CD4-positive, alpha-beta T cell treated with Interferon gamma for 1 hour (primary cell): ENCODE measurements around the gene TRAF3IP1.
"Not testable (repeated sequence)": the region's sequence is repeated elsewhere in the genome, so short reads cannot be mapped to it uniquely, and the experiment has no call there.

Experiments
- DNase-seq: peaks from one replicate; pipeline ENCODE4 v3.0.0-alpha.2; 2020

Gene TRAF3IP1

DNA sequence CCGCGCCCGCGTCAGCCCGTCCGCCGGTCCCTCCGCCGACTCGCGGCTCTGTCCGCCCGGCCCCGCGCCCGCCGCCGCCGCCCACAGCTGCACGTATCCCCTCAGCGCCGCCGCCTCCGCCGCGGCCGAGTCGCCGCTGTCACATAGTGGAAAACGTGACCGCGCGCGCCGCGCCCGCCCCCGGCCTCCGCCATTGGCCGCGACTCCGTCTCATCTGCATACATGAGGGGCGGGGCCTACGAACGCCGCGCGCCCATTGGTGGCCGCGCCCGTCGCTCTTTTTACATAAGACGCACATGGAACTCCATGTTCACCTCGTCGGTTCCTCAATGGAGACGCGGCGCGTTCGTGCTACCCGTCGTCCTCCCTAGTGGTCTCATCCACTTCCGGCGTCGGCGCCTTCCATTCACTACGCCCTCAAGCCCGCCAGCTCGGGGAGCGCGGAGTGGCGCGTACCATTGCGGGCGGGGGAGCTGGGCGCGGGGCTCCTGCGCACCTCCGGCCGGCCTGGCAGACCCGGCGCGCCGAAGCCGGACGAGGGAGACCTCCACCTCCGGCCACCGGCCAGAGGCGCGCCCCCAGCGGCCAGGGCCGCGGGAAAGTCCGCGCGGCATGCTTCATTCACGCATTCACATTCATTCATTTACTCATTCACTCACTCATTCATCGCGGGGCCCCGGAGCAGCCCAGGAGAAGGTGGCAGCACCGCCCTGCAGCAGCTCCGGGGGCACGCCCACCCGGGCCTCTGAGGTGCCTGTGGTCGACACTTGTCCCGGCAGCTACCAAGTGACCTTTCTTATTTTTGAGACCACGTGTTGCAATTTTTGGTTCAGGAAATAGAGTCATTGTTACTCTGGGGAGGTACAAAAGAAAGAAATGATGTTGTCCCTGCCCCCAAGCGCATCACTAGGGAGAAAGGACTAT, 31.4 kb upstream of the TRAF3IP1 start:
- DNase-seq: peak; percentile 99

DNA sequence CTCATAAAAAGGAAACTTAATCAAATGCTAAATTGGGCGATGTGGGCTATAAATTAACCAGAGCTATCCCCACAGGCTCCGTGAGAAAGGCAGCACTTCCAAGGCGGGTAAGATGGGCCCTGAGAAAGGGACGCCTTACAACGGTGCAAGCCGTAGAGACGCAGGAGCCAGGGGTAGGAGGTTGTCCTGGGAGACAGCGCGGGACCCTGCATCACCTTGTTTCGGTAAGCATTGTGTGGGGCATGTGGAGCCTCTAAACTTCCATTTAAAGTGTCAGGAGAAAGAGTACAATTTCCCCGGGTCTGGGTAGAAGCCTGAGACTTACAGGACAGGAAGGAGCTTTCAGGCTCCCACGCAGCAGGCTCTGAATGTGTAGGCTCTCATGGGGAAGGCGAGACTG, 30.7 kb upstream of the TRAF3IP1 start:
- DNase-seq: no peak

DNA sequence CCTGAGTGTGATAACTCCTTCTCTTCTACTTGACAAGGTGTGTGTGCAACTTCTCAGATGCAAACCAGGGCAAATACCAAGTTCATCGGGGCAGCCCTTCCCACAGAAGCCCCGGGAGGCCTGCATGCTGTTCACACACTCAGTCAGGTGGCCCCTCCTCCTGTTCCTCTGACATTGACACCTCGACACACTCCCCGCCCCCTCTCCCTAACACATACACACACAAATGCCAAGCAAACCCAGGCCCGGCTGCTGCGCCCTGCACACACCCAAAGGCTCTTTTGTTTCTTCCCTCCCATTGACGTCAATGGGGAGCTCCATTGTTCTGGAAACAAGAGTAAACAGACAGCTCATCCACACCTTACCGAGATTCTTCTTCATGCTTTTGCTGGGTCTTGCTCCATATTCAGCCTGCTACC, 30.2 kb upstream of the TRAF3IP1 start:
- peak; percentile 57 for DNase-seq

DNA sequence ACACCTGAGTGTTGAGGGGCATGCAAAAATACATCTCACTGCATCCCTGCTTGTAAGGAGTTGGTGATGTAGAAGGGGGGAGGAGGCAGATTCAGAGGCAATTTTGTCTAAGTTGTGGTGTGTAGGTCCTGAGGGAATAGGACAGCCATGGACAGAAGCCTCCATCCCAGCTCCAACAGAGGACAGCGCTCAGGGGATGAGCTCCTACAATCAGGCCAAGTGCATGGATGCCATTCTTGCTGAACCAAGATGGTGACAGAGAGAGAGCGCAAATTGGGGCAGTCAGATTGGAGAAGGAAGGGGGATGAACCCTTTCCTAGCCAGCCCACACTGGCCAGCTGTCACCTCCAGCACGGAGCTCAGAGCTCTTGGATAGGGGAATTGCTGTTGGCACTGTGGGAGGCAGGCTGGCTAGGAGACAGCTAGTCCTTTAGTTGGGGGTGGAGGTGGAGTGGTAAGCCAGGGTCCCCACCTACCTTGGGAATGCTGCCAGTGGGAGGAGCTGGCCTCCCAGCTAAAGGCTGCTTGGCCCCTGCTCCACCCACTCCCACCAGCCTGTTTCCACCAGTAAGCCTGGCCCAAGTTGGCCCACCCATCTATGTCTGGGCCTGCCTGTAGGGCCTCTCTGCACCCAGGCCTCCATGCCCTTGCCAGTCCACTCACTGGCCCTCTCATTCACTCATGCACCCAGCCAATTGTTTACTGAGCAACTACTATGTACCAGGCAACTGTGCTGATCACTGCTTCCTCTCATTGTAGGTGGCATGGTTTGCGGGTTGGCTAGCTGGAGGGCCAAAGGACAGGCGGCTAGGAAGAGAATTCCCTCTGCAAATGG, 29.4 kb upstream of the TRAF3IP1 start:
- DNase-seq: no peak

DNA sequence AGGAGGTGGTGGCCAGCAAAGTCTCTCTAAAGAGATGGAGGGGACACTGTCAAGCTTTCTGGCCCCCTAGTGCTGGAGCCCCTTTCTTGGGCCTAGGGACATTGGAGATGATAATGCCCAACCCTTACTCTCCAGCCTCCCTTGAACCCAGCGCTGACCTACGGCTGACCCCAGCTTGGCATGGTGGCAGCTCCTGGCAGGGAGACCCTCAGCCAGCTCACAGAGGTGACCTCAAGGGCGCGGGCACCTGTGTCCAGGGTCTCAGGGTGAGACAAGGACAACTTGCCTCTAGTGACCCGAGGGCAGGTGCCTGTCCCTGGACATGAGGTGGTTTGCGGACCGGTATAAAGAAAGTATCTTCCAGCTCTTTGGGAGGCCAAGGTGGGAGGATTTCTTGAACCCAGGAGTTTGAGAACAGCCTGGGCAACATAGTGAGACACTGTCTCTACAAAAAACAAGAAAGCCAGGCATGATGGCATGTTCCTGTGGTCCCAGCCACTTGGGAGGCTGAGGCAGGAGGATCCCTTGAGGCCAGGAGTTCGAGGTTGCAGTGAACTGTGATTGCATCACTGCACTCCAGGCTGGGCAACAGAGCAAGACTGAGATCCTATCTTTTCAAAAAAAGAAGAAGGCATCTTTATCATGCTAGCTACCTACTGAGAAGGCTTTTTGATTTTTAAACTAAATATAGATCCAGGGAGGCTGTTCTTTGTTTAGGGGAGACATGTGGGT, 28.6 kb upstream of the TRAF3IP1 start:
- DNase-seq: no peak

DNA sequence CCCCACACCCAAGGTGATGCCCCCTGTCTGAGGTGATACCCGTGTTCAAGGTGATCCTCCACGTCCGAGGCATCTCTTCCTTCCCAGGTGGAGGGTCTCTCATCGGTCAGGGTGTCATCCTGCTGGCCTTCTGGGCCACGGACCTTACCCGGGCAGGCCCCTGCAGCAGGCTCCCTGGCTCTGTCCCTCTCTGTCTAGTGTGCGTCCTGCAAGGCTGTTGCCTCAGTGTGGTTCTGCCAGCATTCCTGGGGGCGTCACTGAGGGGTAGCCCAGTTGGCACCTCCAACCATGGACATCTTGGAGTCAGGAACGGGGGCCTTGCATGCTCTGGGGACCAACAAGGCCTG, 26.3 kb upstream of the TRAF3IP1 start:
- DNase-seq: no peak

DNA sequence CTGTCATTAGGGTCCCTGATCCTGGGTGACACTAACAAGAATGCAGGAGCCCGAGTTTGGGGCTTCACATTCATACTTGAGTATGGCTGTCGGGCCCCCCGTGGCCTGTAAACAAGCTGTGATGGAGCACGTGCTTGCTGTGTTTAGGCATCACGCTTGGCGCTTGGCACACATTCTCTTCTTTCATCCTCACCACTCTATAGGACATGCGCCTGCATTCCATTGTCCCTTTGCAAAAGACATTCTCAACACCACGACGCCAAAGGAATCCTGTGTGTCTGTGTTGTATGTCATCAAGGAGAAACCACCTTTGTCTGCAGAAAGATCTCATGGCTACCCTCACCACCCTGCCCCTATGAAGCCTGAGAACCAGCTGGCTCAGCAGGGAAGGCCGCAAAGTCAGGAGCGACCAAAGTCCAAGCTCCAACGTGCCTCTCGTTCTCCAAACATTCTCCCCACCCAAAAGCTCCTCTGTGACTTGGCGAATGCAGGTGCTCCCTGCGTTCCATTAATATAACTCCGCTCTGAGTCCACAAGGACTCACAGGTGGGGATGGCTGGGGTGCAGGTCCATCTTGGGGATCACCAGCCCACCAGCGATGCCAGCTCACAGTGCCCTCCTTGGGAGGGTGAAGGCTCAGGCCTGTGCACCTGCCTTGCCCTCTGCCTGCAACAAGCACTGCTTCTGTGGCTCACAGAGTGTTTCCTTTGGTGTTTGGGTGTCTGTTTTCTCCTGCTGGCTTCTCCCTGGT, 25.8 kb upstream of the TRAF3IP1 start:
- no peak for DNase-seq

DNA sequence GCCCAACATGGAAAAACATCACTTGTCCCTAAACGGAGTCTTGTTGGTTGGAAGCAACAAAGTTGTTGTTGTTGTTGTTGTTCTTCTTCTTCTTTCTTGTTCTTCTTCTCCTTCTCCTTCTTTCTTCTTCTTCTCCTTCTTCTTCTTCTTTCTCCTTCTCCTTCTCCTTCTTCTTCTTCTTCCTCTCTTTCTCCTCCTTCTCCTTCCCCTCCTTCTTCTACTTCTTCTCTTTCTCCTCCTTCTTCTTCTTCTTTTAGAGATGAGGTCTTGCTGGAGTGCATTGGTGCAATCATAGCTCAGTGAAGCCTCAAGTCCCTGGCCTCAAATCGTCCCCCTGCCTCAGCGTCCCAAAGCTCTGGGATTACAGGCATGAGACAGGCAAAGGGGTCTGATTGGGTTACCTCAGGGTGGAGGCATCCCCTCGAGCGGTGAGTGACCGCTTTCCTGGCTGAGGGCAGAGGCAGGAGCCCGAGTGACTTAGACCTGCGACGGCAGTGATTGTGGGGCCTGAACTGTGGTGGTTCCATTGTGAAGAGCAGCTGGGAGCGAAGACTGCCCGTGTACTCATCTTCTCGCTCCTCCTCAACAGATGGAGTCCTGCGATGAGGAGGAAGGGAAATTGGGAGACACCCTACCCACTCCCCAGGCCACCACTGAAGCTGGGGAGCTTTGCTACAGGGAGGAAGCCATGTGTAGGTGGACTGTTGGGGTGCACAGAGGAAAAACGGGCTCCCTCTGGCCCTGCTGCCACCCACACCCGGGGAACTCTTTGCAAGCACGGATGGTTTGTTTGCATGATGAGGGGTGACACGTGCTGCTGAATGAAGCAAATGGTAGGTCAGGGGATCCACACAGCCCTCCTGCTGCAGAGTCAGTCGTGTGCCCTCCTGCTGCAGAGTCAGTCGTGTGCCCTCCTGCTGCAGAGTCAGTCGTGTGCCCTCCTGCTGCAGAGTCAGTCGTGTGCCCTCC, 24.9 kb upstream of the TRAF3IP1 start:
- no peak for DNase-seq

DNA sequence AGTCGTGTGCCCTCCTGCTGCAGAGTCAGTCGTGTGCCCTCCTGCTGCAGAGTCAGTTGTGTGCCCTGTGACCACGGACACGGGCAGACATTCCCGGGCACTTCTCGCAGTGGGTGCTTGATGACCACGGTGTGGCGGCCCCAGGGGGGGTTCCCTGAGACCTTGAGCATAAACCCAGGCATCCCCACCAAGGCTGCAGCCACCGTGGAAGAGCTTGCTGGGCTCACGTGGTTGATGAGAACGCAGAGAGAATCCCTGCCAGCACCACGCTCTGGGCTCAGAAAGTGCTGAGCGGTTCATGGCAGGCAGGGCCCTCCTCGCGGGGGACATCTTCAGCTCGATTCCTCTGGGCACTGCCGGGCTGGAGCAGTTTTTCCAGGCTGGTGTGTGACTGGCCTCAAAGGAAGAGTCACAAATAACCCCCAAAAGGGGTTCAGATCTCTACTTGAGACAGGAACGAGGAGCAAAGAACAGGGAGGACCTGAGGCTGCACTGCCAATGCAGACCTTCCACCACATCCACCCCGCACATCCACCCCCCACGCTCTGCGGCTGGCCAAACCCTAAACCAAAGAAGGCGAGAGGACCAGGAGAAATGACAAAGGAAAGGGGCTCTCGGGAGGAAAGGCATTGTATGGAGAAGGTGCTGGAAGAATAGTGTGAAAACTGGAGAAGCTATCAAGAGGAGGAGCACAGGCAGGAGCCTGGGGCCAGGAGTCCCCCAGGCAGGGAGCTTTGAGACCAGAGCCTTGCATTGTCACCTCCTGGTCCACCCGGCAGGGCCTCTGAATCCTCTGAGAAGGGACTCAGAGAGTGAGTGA, 23.5 kb upstream of the TRAF3IP1 start:
- DNase-seq: no peak

DNA sequence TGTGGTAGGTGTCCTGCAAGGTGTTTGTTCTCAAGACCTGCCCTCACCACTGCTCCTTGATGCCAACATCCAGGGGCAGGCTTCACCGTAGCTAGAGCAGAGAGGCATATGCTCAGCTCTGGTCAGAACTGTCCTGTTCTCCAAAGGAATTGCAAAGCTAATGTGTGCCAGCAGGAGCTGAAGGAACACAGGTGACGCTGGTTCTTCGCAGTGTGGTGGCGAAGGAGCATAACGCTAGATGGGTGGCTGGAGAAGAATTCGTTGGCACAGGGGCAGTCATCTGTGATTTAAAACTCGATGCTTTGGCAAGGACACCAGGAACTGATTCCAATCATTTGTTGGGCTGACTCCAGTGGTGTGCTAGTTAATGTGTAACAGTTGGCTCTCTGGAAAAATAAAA, 20.5 kb upstream of the TRAF3IP1 start:
- no peak for DNase-seq

DNA sequence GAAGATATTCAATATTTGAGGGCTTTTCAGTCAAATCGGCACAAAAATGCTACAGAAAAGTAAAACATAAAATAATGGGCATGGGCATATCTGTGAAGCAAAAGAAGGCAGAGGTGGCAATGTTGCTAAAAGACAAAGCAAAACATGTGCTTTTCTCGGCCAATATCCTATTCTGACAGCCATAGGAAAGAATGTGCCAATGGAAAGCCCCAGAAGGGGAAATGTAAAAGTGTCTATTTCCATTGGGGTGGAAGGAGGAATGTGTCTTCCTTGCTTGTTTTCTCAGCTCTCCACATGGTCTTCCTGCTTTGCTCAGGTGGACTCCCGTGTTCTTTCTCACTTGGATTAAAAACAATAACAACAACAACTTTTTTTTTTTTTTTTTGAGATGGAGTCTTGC, 18.2 kb upstream of the TRAF3IP1 start:
- DNase-seq: no peak

DNA sequence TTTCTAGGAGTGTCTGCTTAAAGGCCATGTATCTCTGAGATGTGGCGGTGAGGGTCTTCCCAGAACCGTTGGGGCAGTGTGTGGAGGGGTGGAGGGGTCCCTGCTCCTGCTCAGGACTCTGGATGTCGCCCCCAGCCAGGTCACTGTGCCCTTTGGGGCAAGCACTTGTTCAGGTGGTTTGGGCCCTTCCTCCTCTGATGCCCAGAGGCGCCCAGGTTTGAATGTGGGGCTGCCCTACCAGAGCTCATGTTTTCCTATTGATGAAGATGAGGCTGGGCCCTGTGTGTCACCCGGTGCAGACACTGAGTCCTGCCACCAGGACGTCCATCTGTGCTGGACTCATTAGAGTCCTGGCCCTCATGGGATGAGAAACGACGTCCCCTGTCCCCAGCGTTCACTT, 17.6 kb upstream of the TRAF3IP1 start:
- no peak for DNase-seq

DNA sequence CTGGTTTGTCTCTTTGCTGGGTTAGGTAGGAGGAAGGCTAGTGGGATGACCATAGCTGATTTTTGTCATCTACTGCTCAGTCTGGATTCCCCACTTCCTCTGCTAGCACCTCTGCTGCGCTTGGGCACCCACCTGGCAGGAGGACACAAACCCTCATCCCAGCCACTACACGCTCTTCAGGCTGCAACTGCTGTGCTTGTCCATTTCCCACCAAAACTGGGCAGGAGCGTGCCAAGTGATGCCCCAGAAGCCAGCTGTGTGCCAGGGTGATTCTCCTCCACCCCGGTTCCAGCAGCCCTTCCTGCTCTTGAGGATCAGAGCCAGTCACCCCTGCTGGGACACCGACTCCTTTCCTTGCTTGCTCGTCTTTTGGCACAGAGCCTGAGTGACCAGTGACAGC, 16.2 kb upstream of the TRAF3IP1 start:
- no peak for DNase-seq

DNA sequence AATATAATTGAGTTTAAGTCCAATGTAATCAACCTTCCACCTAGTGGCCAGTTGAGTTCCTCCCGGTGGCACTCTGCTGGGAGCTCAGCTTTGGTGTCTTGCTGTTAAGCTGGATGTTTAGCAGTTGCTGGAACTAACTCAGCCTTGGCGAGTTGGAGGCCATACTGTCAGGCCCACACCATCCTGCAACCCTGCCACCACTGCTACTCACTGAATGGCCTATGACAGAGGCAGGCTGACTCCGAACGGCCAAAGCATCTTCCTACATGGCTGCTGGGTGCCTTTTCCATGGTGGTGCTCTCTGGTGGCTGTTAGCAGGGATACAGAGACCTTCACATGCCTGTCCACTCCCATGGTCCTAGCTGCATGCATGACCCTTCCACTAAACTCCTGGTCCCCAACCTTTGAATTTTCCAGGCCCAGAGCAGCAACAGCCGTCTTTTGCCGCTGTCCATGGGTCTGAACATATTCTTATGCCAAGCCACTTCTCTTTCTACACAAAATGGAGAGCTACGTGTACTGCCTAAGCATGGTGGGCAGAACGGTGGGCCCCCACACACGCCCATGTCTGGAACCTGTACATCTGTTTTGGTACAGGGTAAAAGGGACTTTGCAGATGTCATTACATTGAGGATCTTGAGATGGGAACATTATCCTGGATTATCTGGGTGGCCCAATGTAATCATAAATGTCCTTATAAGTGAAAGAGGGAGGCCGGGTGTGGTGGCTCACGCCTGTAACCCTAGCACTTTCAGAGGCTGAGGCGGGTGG, 15.0 kb upstream of the TRAF3IP1 start:
- DNase-seq: no peak

DNA sequence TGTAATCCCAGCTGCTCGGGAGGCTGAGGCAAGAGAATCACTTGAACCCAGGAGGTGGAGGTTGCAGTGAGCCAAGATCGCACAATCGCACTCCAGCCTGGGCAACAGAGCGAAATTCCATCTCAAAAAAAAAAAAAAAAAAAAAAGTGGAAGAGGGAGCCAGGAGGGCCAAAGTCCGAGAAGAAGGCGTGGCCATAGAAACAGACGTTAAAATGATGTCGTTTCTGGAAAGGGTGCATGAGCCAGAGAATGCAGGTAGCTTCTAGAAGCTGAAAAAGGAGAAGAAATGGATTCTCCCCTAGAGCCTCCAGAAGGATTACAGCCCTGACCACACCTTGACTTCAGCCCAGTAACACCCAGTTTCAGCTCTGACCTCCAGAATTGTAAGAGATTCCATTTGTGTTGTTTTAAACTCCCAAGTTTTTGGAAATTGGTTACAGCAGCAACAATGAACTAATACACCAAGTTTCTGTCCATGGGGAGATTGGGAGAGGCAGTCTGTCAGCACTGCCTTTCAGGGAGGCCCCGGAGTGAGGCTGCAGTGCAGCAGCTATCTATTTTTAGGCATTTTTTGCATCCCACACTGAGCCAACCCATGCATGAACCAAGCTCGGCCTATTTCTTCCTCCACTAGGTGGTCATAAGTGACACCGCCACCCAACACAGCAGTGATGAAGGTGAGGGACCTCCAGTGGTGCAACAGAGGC, 14.2 kb upstream of the TRAF3IP1 start:
- no peak for DNase-seq

DNA sequence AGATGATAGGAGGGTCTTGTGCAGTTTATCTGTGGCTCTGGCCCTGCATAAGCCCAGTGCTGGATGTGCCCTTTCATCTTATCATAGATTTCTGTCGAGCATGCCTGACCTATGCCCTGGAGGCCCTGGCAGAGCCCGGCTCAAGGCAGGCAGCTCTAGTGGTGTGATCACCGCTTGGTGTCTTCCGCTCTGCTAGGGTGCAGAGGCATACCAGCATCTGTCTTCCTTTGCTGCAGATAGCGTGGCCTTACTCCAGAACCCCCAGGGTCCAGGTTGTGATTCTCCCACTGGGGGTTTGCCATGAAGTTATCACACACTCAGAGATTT, 13.7 kb upstream of the TRAF3IP1 start:
- no peak for DNase-seq

DNA sequence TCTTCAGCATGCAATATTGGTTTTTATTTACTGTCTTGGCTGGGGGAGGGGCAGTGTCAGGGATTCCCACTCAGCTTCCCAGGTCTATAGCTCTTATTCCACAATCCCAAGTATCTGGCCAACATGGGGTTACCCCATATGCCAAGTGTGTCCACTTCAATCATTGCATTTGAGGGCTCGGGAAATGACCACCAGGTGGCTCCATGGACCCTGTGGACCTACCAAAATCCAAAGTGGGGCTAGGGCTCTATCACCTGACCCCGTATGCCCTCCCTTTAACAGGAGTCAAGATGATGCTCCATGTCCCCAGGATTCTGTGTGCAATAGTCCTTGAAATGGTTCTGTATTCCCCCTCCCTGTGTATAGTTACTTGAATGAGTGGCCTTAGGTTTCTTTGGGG, 12.1 kb upstream of the TRAF3IP1 start:
- no peak for DNase-seq

DNA sequence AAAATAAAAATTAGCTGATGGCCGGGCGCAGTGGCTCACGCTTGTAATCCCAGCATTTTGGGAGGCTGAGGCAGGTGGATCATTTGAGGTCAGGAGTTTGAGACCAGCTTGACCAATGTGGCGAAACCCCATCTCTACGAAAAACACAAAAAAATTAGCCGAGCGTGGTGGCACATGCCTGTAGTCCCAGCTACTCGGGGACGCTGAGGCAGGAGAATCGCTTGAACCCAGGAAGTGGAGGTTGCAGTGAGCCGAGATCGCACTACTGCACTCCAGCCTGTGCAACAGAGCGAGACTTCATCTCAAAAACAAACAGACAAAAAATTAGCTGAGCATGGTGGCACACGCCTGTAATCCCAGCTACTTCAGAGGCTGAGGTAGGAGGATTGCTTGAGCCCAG, 9.6 kb upstream of the TRAF3IP1 start:
- not testable (repeated sequence) for DNase-seq

DNA sequence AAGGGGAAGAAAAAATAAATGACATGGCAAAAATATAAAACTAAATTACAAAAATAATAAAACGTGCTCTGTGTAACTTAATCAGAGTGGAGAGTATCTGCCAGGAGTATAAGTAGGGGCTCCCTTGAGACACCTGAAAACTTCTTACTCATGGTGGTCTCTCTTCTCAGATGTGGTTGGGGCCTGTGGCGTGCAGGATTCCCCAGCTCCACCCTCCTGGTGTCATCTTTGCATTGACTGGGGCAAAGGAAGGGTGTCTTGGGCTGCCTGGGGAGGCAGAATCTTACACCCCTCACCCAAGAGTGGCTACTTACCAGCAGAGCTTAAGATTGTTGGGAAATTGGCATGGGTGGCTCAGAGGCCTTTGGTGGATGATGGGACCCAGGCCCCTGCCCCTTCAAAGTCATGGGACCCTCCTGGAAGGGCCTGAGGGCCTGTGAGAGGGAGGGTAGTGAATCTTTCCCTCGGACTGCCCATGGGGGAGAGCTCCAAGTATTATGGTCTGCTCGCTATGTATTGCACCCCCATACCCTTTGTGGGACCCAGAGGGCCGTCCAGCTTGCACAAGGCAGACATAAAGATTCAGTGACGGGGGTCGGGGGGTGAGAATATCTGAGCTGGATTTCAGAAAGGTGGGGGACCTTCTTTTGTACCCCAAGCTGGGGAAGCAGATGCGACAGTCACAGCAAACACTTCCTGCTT, 6.9 kb upstream of the TRAF3IP1 start:
- DNase-seq: no peak
